K562 (cell line): ENCODE results near the gene MESP1. TPM values are rescaled to one million over a fixed set of nuclear protein-coding genes. Genes with fewer than 3 reads are reported as not detected.

ENCODE experiments used
- ATAC-seq: fragments of 200-7000 bp; cut with Tn5 transposase; 3 replicates; pipeline ENCODE4 v1.9.1; 2020; ENCODE audit warnings: moderate library complexity
- BruUV-seq: library from RNA; stranded (reverse); fragments of 400-500 nt; replicated peaks from 2 replicates; lab custom pipeline; 2021; lab: Mats Ljungman, UMichigan
- CTCF ChIA-PET: fragments of 300-600 bp; formaldehyde crosslinking; extraction: SDS; loops from one replicate; lab custom pipeline; 2021; ENCODE audit warnings: low intra/inter-chr PET ratio; lab: Yijun Ruan, JAX
- POLR2A ChIA-PET: fragments of 300-600, 350-650 bp; sonication (Branson Sonifier 250); formaldehyde crosslinking; extraction: SDS; loops from one replicate; lab custom pipeline; 2021; ENCODE audit warnings: antibody characterized with exemption, inconsistent platforms; lab: Yijun Ruan, JAX
- DNase-seq, 4 experiments: peaks; one replicate each; pipeline versions ENCODE4 v3.0.0 to v3.0.0-alpha.2; 2011 to 2018; ENCODE audit warnings: low spot score in 3 of 4, mixed read lengths in 3 of 4; ENCODE audit errors: extremely low read depth in 1 of 4
- FAIRE-seq: peaks from 2 replicates; lab custom pipeline; 2011; peaks lifted over from hg19 to GRCh38; lab: Jason Lieb, UNC
- H2AFZ ChIP-seq: 2 replicates; pipeline ENCODE4 v1.6.0; 2011; ENCODE audit warnings: low read depth, low read length, control low read depth, inconsistent platforms
- H3K27ac ChIP-seq: fragments of 200-600 bp; 3 replicates; pipeline ENCODE4 v1.8.0; 2011; ENCODE audit warnings: low read depth, mild to moderate bottlenecking, control low read depth, inconsistent platforms, low read length, moderate library complexity, mixed read lengths; ENCODE audit errors: extremely low read depth
- H3K27me3 ChIP-seq, 2 experiments: fragments of 300-600 bp in 1 of 2; 2 replicates in 1 of 2; 3 replicates in 1 of 2; pipeline versions ENCODE4 v1.6.0 to v1.8.0; 2011; ENCODE audit warnings: inconsistent platforms in 2 of 2, low read length in 2 of 2, mild to moderate bottlenecking in 1 of 2, mixed read lengths in 1 of 2, moderate library complexity in 1 of 2; ENCODE audit not compliant: control insufficient read depth in 2 of 2, insufficient read depth in 2 of 2
- H3K36me3 ChIP-seq: fragments of 300-600 bp; 3 replicates; pipeline ENCODE4 v1.8.0; 2011; ENCODE audit warnings: mild to moderate bottlenecking, low read length, inconsistent platforms; ENCODE audit not compliant: control insufficient read depth, insufficient read depth
- H3K4me1 ChIP-seq, 2 experiments: fragments of 200-600 bp in 1 of 2; replicated peaks in 1 of 2; 2 replicates in 1 of 2; 3 replicates in 1 of 2; pipeline versions ENCODE4 v1.5.1 to v1.8.0; 2011; ENCODE audit warnings: inconsistent platforms in 2 of 2, low read length in 2 of 2, mild to moderate bottlenecking in 1 of 2, mixed read lengths in 1 of 2, moderate library complexity in 1 of 2; ENCODE audit not compliant: control insufficient read depth in 2 of 2, insufficient read depth in 2 of 2
- H3K4me2 ChIP-seq: 2 replicates; pipeline ENCODE4 v1.6.1; 2011; ENCODE audit warnings: low read length, control low read depth, inconsistent platforms, mixed read lengths; ENCODE audit not compliant: insufficient read depth
- H3K4me3 ChIP-seq: fragments of 200-600 bp; sonication (generic), shearing (Covaris generic); 2 replicates; pipeline ENCODE4 v1.5.1; 2016; ENCODE audit warnings: control low read depth, inconsistent platforms
- H3K79me2 ChIP-seq: fragments of 200-600 bp; 3 replicates; pipeline ENCODE4 v1.8.0; 2011; ENCODE audit warnings: low read length, inconsistent platforms; ENCODE audit not compliant: control insufficient read depth, insufficient read depth
- H3K9ac ChIP-seq, 2 experiments: 2 replicates each; pipeline versions ENCODE4 v1.6.0 to v1.6.1; 2011; ENCODE audit warnings: low read depth in 2 of 2, low read length in 2 of 2, control low read depth in 1 of 2, inconsistent platforms in 1 of 2, mild to moderate bottlenecking in 1 of 2, mixed read lengths in 1 of 2; ENCODE audit not compliant: insufficient read depth in 1 of 2
- H3K9me1 ChIP-seq: one replicate; pipeline ENCODE4 v1.6.0; 2011; ENCODE audit warnings: inconsistent platforms, mild to moderate bottlenecking, low read length, moderate library complexity; ENCODE audit not compliant: control insufficient read depth, insufficient read depth
- H3K9me3 ChIP-seq: replicated peaks from 2 replicates; pipeline ENCODE4 v1.5.1; 2011; ENCODE audit warnings: low read depth, low read length, inconsistent platforms; ENCODE audit not compliant: control insufficient read depth, insufficient read depth
- H4K20me1 ChIP-seq: replicated peaks from 2 replicates; pipeline ENCODE4 v1.6.1; 2011; ENCODE audit warnings: low read length, inconsistent platforms, mixed read lengths; ENCODE audit not compliant: control insufficient read depth, insufficient read depth
- BCLAF1 ChIP-seq, 2 experiments: fragments of 450-650 bp in 1 of 2; IDR thresholded peaks; 2 replicates each; pipeline ENCODE4 v1.6.1; 2011 to 2017; ENCODE audit warnings: low read depth in 2 of 2, antibody characterized with exemption in 1 of 2, borderline replicate concordance in 1 of 2, low read length in 1 of 2, mild to moderate bottlenecking in 1 of 2, mixed read lengths in 1 of 2; ENCODE audit not compliant: control insufficient read depth in 1 of 2
- CBFA2T2 ChIP-seq: fragments of 450-650 bp; conservative IDR thresholded peaks from 2 replicates; pipeline ENCODE4 v1.6.1; 2017; ENCODE audit warnings: mild to moderate bottlenecking
- CEBPB ChIP-seq: fragments of 450-650 bp; IDR thresholded peaks from 2 replicates; pipeline ENCODE4 v1.6.1; 2016; ENCODE audit warnings: missing genetic modification characterization, missing compliant biosample characterization
- ZNF507 ChIP-seq: conservative IDR thresholded peaks from 2 replicates; pipeline ENCODE4 v1.6.1; 2017; ENCODE audit warnings: missing genetic modification characterization, missing compliant biosample characterization
- WGBS: fragments of 100-300 bp; shearing (Covaris generic); methylation state at CpG from one replicate; pipeline ENCODE4 v1.1.6; 2016; ENCODE audit warnings: low coverage, mixed read lengths; ENCODE audit not compliant: insufficient coverage; ENCODE audit errors: missing lambda C conversion rate; 5-methylcytosine and 5-hydroxymethylcytosine counted together
- in situ Hi-C: fragments of 300-500 bp; cut with MboI; formaldehyde crosslinking; loops from 4 replicates; pipeline ENCODE4 v1.15.0; 2018; ENCODE audit warnings: inconsistent platforms, mixed read lengths
- intact Hi-C: fragments of 100-400 bp; cut with micrococcal nuclease; formaldehyde crosslinking; loops from 2 replicates; pipeline ENCODE4 v1.14.2; 2022
- polyA plus RNA-seq, 8 experiments: library from polyadenylated mRNA; depleted of rRNA in 4 of 8; stranded (reverse) in 5 of 8; unstranded in 3 of 8; fragments of >200 nt; fragmentation: Nextera tagmentation in 2 of 8; fragmentation: Illumina TruSeq in 1 of 8; extraction: Ambion mirVana in 2 of 8; extraction: Trizol in 1 of 8; gene quantifications; 2 replicates each; pipeline versions ENCODE4 v1.2.1 to v1.2.3, GENCODE V29; 2011 to 2014; ENCODE audit warnings: inconsistent platforms in 1 of 8, missing spikeins in 1 of 8
- total RNA-seq, 7 experiments: library from RNA; depleted of rRNA in 6 of 7; stranded (reverse); fragments of >200 nt in 6 of 7; fragmentation: Illumina TruSeq in 2 of 7; extraction: Trizol in 2 of 7; gene quantifications; 2 replicates each; pipeline versions ENCODE4 v1.2.1 to v1.2.3, GENCODE V29; 2011 to 2021; ENCODE audit warnings: low replicate concordance in 1 of 7

The MESP1 gene
- total and polyA plus RNA-seq, 9 of the 15 experiments (the other 6 are each of a cell fraction or from before 2014, with no cell fraction given): 0.14 to 1.1 (median 0.36) TPM; not detected in 4

GRCh38 chr15:89754361-89755154 is 3.5 kb upstream of the MESP1 start (continued):
- TF ChIP-seq ZNF507 (tag) (no peak), BCLAF1 (IDR thresholded peaks at IDR 0.05; ENCODE audit: borderline replicate concordance in 1 of 2, control insufficient read depth in 1 of 2, low read depth in 2 of 2, low read length in 1 of 2) (no peak)

- CTCF ChIA-PET: no interaction called here
- Histone ChIP-seq H3K79me2 (no peaks in the 10 kb centered on the region), H3K36me3 (no peaks in the 10 kb centered on the region)
- intact Hi-C loops: no loop called here
- 32% methylated on average over 6 of the region's 7 CpGs for WGBS
- no TSS peak for BruUV-seq
- TF ChIP-seq CBFA2T2: no peak
- TF ChIP-seq CEBPB: peak; percentile 27; the same call in 1 of the 2 replicates
- TF ChIP-seq, all 486 proteins: peak for 1
- H3K4me2 ChIP-seq: no peak overlapping the region
- H4K20me1 ChIP-seq: no peaks in the 10 kb centered on the region; the same call in 1 of the 2 replicates
- no peaks in the 10 kb centered on the region for H3K9me3 ChIP-seq
- H3K4me1 ChIP-seq: peaks cover 0 to 25% of the 10 kb centered on the region in 2 experiments; a peak in 3 of 5 replicates
- H3K9me1 ChIP-seq: no peaks in the 10 kb centered on the region
- H3K4me3 ChIP-seq: no peak overlapping the region
- H3K27me3 ChIP-seq: no peaks in the 10 kb centered on the region; a peak in 1 of 5 replicates
- H3K9ac ChIP-seq: no peak overlapping the region
- ATAC-seq (no peak), FAIRE-seq (no peak), DNase-seq (no peak)
- in situ Hi-C loops: loop anchor here (10.0 kb wide), 1 partner anchor 341 kb away; no protein-coding TSS in a partner anchor
- H3K27ac ChIP-seq: no peak overlapping the region
- no peak overlapping the region for H2AFZ ChIP-seq
- POLR2A ChIA-PET: interaction anchor here (0.7 kb wide), 1 partner anchor 209 kb away, joined by 3 read pairs; no protein-coding TSS in a partner anchor
These were observed 2.8 kb upstream of the MESP1 start for GRCh38 chr15:89753855-89754254.
